Cardiac atrium fibroblast (primary cell): ENCODE data around the gene DDX56. TPM values are rescaled to one million over a fixed set of nuclear protein-coding genes. Genes with fewer than 3 reads are reported as not detected.

Source experiments
- total RNA-seq: library from RNA; depleted of rRNA; stranded (reverse); fragments of >200 nt; gene quantifications from 2 replicates; pipeline ENCODE4 v1.2.3, GENCODE V29; 2015

The DDX56 gene
- 59.8 and 60.9 TPM in 2 replicates for total RNA-seq

GRCh38 chr7:44573464-44574286, at the start of gene DDX56:
TSS of gene DDX56 (minus strand) at chr7:44573908. CDS start at chr7:44573895, 13 bp downstream.

GRCh38 chr7:44606341-44607140, 32.8 kb upstream of the DDX56 start, which contains the start of gene OGDH:
TSS of gene OGDH (plus strand) at chr7:44606627. CDS start at chr7:44624344, 17,717 bp downstream.

GRCh38 chr7:44581879-44582603, 8.3 kb upstream of the DDX56 start, which contains the start of gene TMED4:
TSS of gene TMED4 (minus strand) at chr7:44582231. CDS start at chr7:44582206, 25 bp downstream.

GRCh38 chr7:44541028-44541869, 32.5 kb downstream of the DDX56 start, which contains the start of gene NPC1L1:
TSS of gene NPC1L1 (minus strand) at chr7:44541330. CDS start at chr7:44541259, 71 bp downstream.

Other genes with a start within 250 kb of the DDX56 start
- 0.36 and 0.97 TPM in 2 replicates for gene CAMK2B, start 248.3 kb downstream of the DDX56 start, total RNA-seq
- gene NUDCD3, start 83.2 kb downstream of the DDX56 start, total RNA-seq = 36.9 and 37.9 TPM in 2 replicates
- 0.18 TPM in 1 of 2 replicates, not detected in the other for gene NPC1L1, start 32.6 kb downstream of the DDX56 start, total RNA-seq
- gene TMED4, start 8.3 kb upstream of the DDX56 start, total RNA-seq = 96.8 and 119 TPM in 2 replicates
- gene OGDH, start 32.7 kb upstream of the DDX56 start, total RNA-seq = 58.9 and 69.7 TPM in 2 replicates
- 11.7 TPM in 2 replicates for gene ZMIZ2, start 174.9 kb upstream of the DDX56 start, total RNA-seq
- gene PPIA, start 222.8 kb upstream of the DDX56 start, total RNA-seq = 3,489 and 3,534 TPM in 2 replicates